GM18526 (cell line): ENCODE measurements around the gene LIN37.

Source experiments
- POLR2A ChIP-seq: IDR thresholded peaks from 3 replicates; pipeline ENCODE4 v1.6.1; 2011; ENCODE audit not compliant: insufficient read length; ENCODE audit errors: extremely low read depth

The LIN37 gene

GRCh38 chr19:35767288-35768081 is 19.1 kb downstream of the LIN37 start:
- TF ChIP-seq POLR2A: no peak

DNA sequence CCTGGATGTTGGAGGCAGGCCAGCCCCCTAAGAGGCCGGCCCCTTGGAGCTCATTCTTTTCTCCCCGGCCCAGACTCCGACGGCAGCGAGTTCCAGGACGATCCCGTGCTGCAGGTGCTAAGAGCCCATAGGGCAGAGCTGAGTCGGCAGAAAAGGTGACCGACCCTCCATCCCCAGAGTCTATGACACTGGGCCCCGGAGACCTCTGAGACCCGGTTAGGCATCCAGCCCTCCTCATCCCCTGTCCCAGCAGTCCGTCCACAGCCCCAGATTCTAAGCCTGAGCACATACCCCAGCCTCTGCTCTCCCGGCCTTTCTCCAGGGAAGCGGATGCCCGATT is 19.7 kb downstream of the LIN37 start:
- no peak for TF ChIP-seq POLR2A

DNA sequence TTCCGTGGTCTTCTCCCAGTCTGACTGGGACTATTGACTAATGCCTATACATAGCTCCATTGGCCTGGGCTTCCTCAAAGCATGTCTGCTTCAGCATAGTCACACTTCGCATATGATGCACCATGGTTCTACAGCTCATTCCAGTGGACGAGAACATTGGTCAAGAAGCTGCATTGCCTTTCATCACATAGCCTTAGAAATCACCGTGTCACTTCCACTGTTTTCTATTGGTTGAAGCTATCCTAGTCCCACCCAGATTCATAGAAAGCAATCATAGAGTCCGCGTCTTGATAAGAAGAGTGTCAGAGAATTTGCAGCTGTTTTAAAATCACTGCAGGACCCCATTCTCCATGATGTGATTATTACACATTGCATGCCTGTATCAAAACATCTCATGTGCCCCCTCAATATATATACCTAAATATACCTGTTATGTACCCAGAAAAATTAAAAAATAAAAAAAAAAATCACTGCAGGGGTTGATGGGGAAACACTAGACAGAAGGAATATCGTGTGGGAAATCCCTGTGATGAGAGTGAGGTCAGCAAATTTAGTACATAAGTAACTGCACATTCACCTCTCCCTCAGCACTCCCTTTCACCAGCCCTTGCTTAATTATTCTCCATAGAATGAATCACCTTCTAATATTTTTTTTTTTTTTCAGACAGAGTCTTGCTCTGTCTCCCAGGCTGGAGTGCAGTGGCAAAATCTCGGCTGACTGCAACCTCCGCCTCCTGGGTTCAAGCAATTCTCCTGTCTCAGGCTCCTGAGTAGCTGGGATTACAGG is 24.8 kb downstream of the LIN37 start:
- TF ChIP-seq POLR2A: no peak

DNA sequence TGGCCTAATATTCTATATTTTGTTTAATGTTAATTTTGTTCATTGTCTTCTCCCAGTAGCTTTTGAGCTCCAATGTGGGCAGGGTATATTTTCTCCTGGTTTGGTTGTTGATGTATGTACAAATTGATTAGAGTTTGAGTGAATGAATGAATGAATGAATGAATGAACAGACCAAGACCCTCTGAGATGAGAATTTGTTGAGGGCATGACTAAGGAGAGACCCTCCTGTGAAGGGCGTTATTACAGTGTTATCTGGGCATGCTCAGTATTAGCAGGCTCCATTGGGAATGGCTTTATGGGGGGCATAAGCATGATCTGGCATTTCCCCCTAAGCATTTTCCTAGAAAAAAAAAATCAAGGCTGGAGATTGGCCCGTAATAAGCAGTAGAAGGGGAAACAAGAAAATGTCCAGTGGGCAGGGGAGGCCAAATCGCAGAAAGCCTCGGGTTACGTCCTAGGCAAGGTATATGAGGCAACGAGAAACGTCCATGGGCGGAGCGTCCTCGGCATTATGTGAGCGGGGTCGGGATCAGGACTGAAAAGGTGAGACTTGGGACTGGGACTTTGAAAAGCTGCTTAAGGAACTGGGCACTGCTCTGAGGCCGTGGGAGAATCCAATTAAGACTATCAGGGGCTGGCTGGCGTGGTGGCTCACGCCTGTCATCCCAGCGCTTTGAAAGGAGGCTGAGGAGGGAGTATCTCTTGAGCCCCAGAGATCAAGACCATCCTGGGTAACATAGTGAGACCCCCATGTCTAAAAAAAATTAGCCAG is 26.1 kb downstream of the LIN37 start:
- no peak for TF ChIP-seq POLR2A

DNA sequence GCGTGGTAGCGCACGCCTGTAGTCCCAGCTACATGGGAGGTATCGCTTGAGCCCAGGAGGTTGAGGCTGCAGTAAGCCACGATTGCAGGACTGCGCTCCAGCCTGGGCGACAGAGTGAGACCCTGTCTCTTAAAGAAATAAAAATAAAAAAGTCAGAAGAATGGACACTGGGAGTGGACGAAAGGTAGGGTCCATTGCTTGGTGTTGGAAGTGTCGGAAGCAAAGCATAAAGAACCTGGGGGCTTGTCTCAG is 26.6 kb downstream of the LIN37 start:
- no peak for TF ChIP-seq POLR2A

GRCh38 chr19:35775298-35776101 is 27.1 kb downstream of the LIN37 start, which contains the start of gene ARHGAP33:
Gene ARHGAP33 (plus strand): TSS chr19:35775564. CDS start chr19:35775659, 95 bp downstream.
- TF ChIP-seq POLR2A: peak; percentile 41

DNA sequence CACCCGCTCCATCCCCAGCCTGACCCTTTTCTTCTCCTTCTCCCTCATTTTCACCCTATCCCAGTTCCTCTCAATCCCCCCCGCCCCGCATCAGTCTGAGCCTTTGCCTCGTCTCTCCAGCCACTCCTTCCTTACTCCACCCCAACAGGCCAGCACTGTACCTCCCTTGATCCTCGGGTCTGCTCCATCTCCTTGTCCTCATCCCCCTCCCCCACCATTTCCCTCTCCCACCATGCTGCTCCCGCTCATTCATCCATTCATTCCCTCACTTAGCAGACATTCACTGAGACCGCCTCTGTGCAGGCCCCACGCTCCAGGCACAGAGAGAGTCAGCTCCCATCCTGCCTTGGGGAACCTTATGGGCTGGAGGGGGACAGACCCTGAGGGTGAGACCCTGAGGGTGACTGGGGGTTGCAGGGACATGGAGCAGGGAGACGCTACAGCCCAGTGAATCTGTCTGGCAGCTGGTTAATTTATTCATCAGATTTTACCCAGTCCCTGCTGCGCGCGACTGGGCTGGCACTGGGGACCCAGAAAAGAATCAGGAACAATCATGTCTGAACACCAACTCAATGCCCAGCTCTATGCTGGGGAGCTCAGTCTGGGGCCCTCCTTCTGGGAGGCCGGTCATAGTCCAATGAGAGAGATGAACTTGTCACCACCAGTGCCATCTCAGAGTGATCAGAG is 27.9 kb downstream of the LIN37 start:
- TF ChIP-seq POLR2A: no peak

DNA sequence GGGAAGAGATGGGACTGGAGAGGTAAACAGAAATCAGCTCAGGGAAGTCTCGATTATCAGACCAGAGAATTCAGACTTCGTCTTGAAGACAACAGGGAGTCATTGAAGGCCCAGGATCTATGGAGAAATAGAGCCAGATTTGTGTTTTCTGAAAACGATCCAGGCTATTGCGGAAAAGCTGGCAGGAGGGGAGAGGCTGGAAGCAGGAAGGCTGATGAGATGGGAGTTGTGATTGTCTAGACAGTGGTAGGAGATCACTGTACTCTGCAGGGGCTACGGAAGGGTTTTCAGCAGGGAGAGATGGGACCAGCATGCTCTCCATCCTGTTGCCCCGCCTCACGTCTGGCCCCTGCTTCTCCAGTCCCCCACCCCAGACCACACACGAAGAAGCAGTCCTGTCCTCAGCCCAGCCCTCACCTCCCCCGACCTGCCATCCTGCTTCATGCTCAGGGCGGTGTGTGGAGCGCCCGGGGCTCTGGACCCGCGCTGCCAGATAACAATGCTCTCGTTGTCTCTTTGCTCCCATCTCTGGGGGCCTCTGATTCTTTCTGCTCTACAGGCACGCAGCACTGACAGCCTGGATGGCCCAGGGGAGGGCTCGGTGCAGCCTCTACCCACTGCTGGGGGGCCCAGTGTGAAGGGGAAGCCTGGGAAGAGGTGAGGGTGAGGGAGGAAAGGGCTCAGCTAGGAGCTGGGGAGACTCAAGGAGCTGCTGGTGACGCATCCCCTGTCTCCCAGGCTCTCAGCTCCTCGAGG is 28.9 kb downstream of the LIN37 start:
- no peak for TF ChIP-seq POLR2A

GRCh38 chr19:35777961-35778360 is 29.6 kb downstream of the LIN37 start:
- TF ChIP-seq POLR2A: no peak

- TF ChIP-seq POLR2A: no peak
Measured at GRCh38 chr19:35779033-35779432, 30.7 kb downstream of the LIN37 start.

DNA sequence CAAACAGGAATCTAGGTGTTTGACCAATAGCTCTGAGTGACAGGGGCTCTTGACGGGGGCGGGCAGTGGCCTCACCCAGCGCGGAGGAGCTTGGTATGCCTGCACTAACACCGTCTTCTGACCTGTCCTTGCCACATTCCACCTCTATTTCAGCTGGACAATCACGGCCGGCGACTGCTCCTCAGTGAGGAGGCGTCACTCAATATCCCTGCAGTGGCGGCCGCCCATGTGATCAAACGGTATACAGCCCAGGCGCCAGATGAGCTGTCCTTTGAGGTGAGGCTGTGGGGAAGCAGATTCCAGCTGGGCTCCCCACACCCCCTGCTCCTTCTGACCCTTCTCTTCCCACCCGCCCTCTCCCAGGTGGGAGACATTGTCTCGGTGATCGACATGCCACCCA is 31.7 kb downstream of the LIN37 start:
- TF ChIP-seq POLR2A: no peak

DNA sequence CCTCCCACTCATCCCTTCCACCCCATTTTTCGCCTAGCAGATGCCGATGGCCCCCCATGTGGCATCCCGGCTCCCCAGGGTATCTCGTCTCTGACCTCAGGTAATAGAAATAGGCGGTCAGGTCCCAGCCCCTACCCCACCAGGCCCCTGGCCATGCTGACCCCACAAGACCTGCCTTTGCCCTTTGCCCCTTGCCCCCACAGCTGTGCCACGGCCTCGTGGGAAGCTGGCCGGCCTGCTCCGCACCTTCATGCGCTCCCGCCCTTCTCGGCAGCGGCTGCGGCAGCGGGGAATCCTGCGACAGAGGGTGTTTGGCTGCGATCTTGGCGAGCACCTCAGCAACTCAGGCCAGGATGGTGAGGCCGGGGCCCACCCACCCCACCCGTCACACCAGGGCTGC is 32.3 kb downstream of the LIN37 start:
- TF ChIP-seq POLR2A: no peak

DNA sequence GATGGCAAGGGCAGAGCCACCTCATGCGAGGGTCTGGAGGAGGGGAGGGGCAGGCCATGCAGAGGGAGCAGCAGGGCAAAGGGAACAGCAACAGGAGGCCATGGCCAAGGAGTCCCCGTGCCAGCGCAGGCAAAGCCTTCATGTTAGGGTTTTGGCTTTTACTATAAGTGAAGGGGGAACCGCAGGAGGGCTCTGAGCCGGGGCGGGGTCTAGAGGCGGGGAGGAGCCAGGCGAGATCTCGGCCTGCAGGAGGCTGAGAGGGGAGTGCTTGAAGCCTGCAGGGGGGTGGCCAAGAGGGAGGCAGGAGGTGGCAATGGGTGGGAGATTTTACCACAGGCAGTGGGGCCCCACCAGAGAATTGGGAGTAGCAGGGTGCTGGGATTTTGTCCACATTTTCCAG is 33.3 kb downstream of the LIN37 start:
- TF ChIP-seq POLR2A: no peak

- TF ChIP-seq POLR2A: no peak
Measured at GRCh38 chr19:35782589-35782988, 34.2 kb downstream of the LIN37 start.
